ENCODE results near the gene OR1F1.
"Not testable (repeated sequence)": the region's sequence is repeated elsewhere in the genome, so short reads cannot be mapped to it uniquely, and the experiment has no call there.

Gene OR1F1

GRCh38 chr16:3187798-3188674 is at the start of gene OR1F1:
OR1F1 (plus strand) TSS chr16:3188204.
- DNase-seq (ENCODE audit: low spot score), result peak; percentile 55

- DNase-seq (ENCODE audit: low spot score), result no peak
These were observed 49.7 kb upstream of the OR1F1 start for GRCh38 chr16:3138342-3138741.

- no peak for DNase-seq (ENCODE audit: low spot score)
These were observed 49.1 kb upstream of the OR1F1 start for GRCh38 chr16:3138823-3139426.

GRCh38 chr16:3139561-3139960 is 48.4 kb upstream of the OR1F1 start:
- DNase-seq (ENCODE audit: low spot score), result not testable (repeated sequence)

- no peak for DNase-seq (ENCODE audit: low spot score)
These were observed 47.2 kb upstream of the OR1F1 start for GRCh38 chr16:3140603-3141427.

- DNase-seq (ENCODE audit: low spot score), result no peak
These were observed 46.2 kb upstream of the OR1F1 start for GRCh38 chr16:3141781-3142311.

- DNase-seq (ENCODE audit: low spot score), result no peak
These were observed 45.7 kb upstream of the OR1F1 start for GRCh38 chr16:3142327-3142726.

- DNase-seq (ENCODE audit: low spot score), result no peak
These were observed 45.2 kb upstream of the OR1F1 start for GRCh38 chr16:3142770-3143169.

GRCh38 chr16:3143189-3143588 is 44.8 kb upstream of the OR1F1 start:
- no peak for DNase-seq (ENCODE audit: low spot score)

- no peak for DNase-seq (ENCODE audit: low spot score)
These were observed 44.2 kb upstream of the OR1F1 start for GRCh38 chr16:3143598-3144320.

GRCh38 chr16:3144321-3144983 is 43.6 kb upstream of the OR1F1 start:
- DNase-seq (ENCODE audit: low spot score), result no peak

- no peak for DNase-seq (ENCODE audit: low spot score)
These were observed 42.9 kb upstream of the OR1F1 start for GRCh38 chr16:3145151-3145550.

- DNase-seq (ENCODE audit: low spot score), result no peak
These were observed 42.3 kb upstream of the OR1F1 start for GRCh38 chr16:3145660-3146059.

GRCh38 chr16:3147046-3147756 is 40.8 kb upstream of the OR1F1 start:
- DNase-seq (ENCODE audit: low spot score), result no peak

- DNase-seq (ENCODE audit: low spot score), result no peak
These were observed 40.3 kb upstream of the OR1F1 start for GRCh38 chr16:3147757-3148104.

- no peak for DNase-seq (ENCODE audit: low spot score)
These were observed 39.5 kb upstream of the OR1F1 start for GRCh38 chr16:3148256-3149192.

- no peak for DNase-seq (ENCODE audit: low spot score)
These were observed 38.8 kb upstream of the OR1F1 start for GRCh38 chr16:3149193-3149530.

GRCh38 chr16:3149630-3150345 is 38.2 kb upstream of the OR1F1 start:
- DNase-seq (ENCODE audit: low spot score), result peak; percentile 79

Measured in HuH-7 (cell line).